ENCODE results near the gene RIIAD1.
"Not testable (repeated sequence)": the region's sequence is repeated elsewhere in the genome, so short reads cannot be mapped to it uniquely, and the experiment has no call there.

RIIAD1 gene

GRCh38 chr1:151711044-151711800, 10.1 kb upstream of the RIIAD1 start:
- DNase-seq, result no peak

- DNase-seq, result peak; percentile 32
These were observed 9.4 kb upstream of the RIIAD1 start for GRCh38 chr1:151711951-151712350.

GRCh38 chr1:151713044-151713443, 8.3 kb upstream of the RIIAD1 start:
- no peak for DNase-seq

- DNase-seq, result no peak
These were observed 7.4 kb upstream of the RIIAD1 start for GRCh38 chr1:151713874-151714273.

GRCh38 chr1:151714820-151715725, 6.2 kb upstream of the RIIAD1 start:
- no peak for DNase-seq

GRCh38 chr1:151715726-151716404, 5.5 kb upstream of the RIIAD1 start:
- DNase-seq, result peak; percentile 73

GRCh38 chr1:151716405-151716762, 4.9 kb upstream of the RIIAD1 start:
- no peak for DNase-seq

GRCh38 chr1:151716771-151717631, 4.3 kb upstream of the RIIAD1 start, which contains the start of gene CELF3:
TSS of gene CELF3 (minus strand) at chr1:151716803. CDS start at chr1:151716020, 783 bp downstream.
- DNase-seq, result no peak

- DNase-seq, result no peak
These were observed 3.3 kb upstream of the RIIAD1 start for GRCh38 chr1:151718011-151718431.

- no peak for DNase-seq
These were observed 2.7 kb upstream of the RIIAD1 start for GRCh38 chr1:151718666-151719065.

- DNase-seq, result no peak
These were observed 1.2 kb upstream of the RIIAD1 start for GRCh38 chr1:151720125-151720524.

GRCh38 chr1:151720554-151720953, 768 bp upstream of the RIIAD1 start:
- peak; percentile 82 for DNase-seq

- DNase-seq, result no peak
These were observed 627 bp downstream of the RIIAD1 start for GRCh38 chr1:151721788-151722510.

GRCh38 chr1:151723726-151724370, 2.5 kb downstream of the RIIAD1 start:
- no peak for DNase-seq

GRCh38 chr1:151728151-151729054, 7.1 kb downstream of the RIIAD1 start:
- DNase-seq, result no peak

- DNase-seq, result no peak
These were observed 8.0 kb downstream of the RIIAD1 start for GRCh38 chr1:151729157-151729965.

- no peak for DNase-seq
These were observed 8.6 kb downstream of the RIIAD1 start for GRCh38 chr1:151729966-151730291.

- no peak for DNase-seq
These were observed 11.8 kb downstream of the RIIAD1 start for GRCh38 chr1:151733126-151733525.

- DNase-seq, result not testable (repeated sequence)
These were observed 12.7 kb downstream of the RIIAD1 start for GRCh38 chr1:151733995-151734394.
